IPS-18a (cell line): ENCODE results near the gene NXPE1.

Source experiments
- H3K27ac ChIP-seq: one replicate; pipeline ENCODE4 v1.5.1; 2013; ENCODE audit warnings: low read length
- H3K27me3 ChIP-seq: one replicate; pipeline ENCODE4 v1.6.1; 2013; ENCODE audit warnings: mild to moderate bottlenecking, low read length; ENCODE audit not compliant: control insufficient read depth, insufficient read depth
- H3K36me3 ChIP-seq: one replicate; pipeline ENCODE4 v1.6.1; 2013; ENCODE audit warnings: low read depth, low read length; ENCODE audit not compliant: control insufficient read depth
- H3K4me1 ChIP-seq: one replicate; pipeline ENCODE4 v1.6.1; 2013; ENCODE audit warnings: low read depth, low read length; ENCODE audit not compliant: control insufficient read depth
- H3K4me3 ChIP-seq: one replicate; pipeline ENCODE4 v1.5.1; 2013; ENCODE audit warnings: low read length
- H3K9ac ChIP-seq: one replicate; pipeline ENCODE4 v1.6.1; 2013; ENCODE audit warnings: mild to moderate bottlenecking, low read length, moderate library complexity
- H3K9me3 ChIP-seq: one replicate; pipeline ENCODE4 v1.6.1; 2013; ENCODE audit warnings: low read depth, low read length; ENCODE audit not compliant: control insufficient read depth

NXPE1 gene

GRCh38 chr11:114596175-114596919 is 36.7 kb upstream of the NXPE1 start:
- Histone ChIP-seq H3K4me1 (no peaks in the 10 kb centered on the region), H3K27ac (no peak overlapping the region), H3K27me3 (no peaks in the 10 kb centered on the region), H3K9me3 (no peaks in the 10 kb centered on the region), H3K4me3 (no peak overlapping the region), H3K9ac (no peak overlapping the region), H3K36me3 (no peaks in the 10 kb centered on the region)

- no peaks in the 10 kb centered on the region for H3K36me3 ChIP-seq
- no peak within 1 kb of the TSS for H3K27ac ChIP-seq
- H3K27me3 ChIP-seq: no peaks in the 10 kb centered on the region
- H3K9me3 ChIP-seq: no peaks in the 10 kb centered on the region
- H3K4me3 ChIP-seq: no peak within 1 kb of the TSS
- H3K4me1 ChIP-seq: no peaks in the 10 kb centered on the region
- no peak within 1 kb of the TSS for H3K9ac ChIP-seq
Observed at GRCh38 chr11:114595571-114595970, 35.9 kb upstream of the NXPE1 start, which contains the start of gene NXPE4. NXPE4 (minus strand) TSS chr11:114595786; CDS start chr11:114594759, 1,027 bp downstream.

GRCh38 chr11:114594703-114595102 is 35.0 kb upstream of the NXPE1 start:
- H3K9ac ChIP-seq: no peak overlapping the region
- H3K9me3 ChIP-seq: no peaks in the 10 kb centered on the region
- no peak overlapping the region for H3K27ac ChIP-seq
- H3K36me3 ChIP-seq: no peaks in the 10 kb centered on the region
- H3K27me3 ChIP-seq: no peaks in the 10 kb centered on the region
- no peaks in the 10 kb centered on the region for H3K4me1 ChIP-seq
- no peak overlapping the region for H3K4me3 ChIP-seq

GRCh38 chr11:114587398-114587953 is 27.8 kb upstream of the NXPE1 start:
- Histone ChIP-seq H3K9ac (no peak overlapping the region), H3K4me1 (no peaks in the 10 kb centered on the region), H3K27ac (no peak overlapping the region), H3K27me3 (no peaks in the 10 kb centered on the region), H3K9me3 (peaks cover 26% of the 10 kb centered on the region), H3K4me3 (no peak overlapping the region), H3K36me3 (no peaks in the 10 kb centered on the region)

GRCh38 chr11:114586797-114587196 is 27.1 kb upstream of the NXPE1 start:
- Histone ChIP-seq H3K4me1 (no peaks in the 10 kb centered on the region), H3K27ac (no peak overlapping the region), H3K9me3 (peaks cover 26% of the 10 kb centered on the region), H3K27me3 (no peaks in the 10 kb centered on the region), H3K9ac (no peak overlapping the region), H3K4me3 (no peak overlapping the region), H3K36me3 (no peaks in the 10 kb centered on the region)

- Histone ChIP-seq H3K9ac (no peak overlapping the region), H3K27ac (no peak overlapping the region), H3K4me3 (no peak overlapping the region), H3K27me3 (no peaks in the 10 kb centered on the region), H3K36me3 (no peaks in the 10 kb centered on the region), H3K9me3 (no peaks in the 10 kb centered on the region), H3K4me1 (peaks cover 3% of the 10 kb centered on the region)
Observed at GRCh38 chr11:114571712-114572111, 12.0 kb upstream of the NXPE1 start.

GRCh38 chr11:114569801-114570200 is 10.1 kb upstream of the NXPE1 start:
- H3K9me3 ChIP-seq: no peaks in the 10 kb centered on the region

GRCh38 chr11:114566276-114566675 is 6.6 kb upstream of the NXPE1 start:
- H3K27me3 ChIP-seq: no peaks in the 10 kb centered on the region
- no peak overlapping the region for H3K27ac ChIP-seq
- no peak overlapping the region for H3K4me3 ChIP-seq
- peaks cover 13% of the 10 kb centered on the region for H3K4me1 ChIP-seq
- H3K9ac ChIP-seq: no peak overlapping the region
- no peaks in the 10 kb centered on the region for H3K36me3 ChIP-seq
- H3K9me3 ChIP-seq: no peaks in the 10 kb centered on the region

More at GRCh38 chr11:114569801-114570200, 10.1 kb upstream of the NXPE1 start:
- no peaks in the 10 kb centered on the region for H3K36me3 ChIP-seq
- peaks cover 13% of the 10 kb centered on the region for H3K4me1 ChIP-seq
- H3K27me3 ChIP-seq: no peaks in the 10 kb centered on the region
- H3K9ac ChIP-seq: no peak overlapping the region
- H3K4me3 ChIP-seq: no peak overlapping the region
- H3K27ac ChIP-seq: no peak overlapping the region

- H3K4me1 ChIP-seq: peaks cover 13% of the 10 kb centered on the region
- no peaks in the 10 kb centered on the region for H3K9me3 ChIP-seq
- H3K36me3 ChIP-seq: no peaks in the 10 kb centered on the region
- no peak overlapping the region for H3K27ac ChIP-seq
- no peak overlapping the region for H3K4me3 ChIP-seq
- no peak overlapping the region for H3K9ac ChIP-seq
- no peaks in the 10 kb centered on the region for H3K27me3 ChIP-seq
Observed at GRCh38 chr11:114564831-114565230, 5.2 kb upstream of the NXPE1 start.

- Histone ChIP-seq H3K36me3 (no peaks in the 10 kb centered on the region), H3K27me3 (no peaks in the 10 kb centered on the region), H3K4me1 (peaks cover 17% of the 10 kb centered on the region), H3K4me3 (no peak overlapping the region), H3K9ac (no peak overlapping the region), H3K27ac (no peak overlapping the region), H3K9me3 (no peaks in the 10 kb centered on the region)
Observed at GRCh38 chr11:114563077-114563476, 3.4 kb upstream of the NXPE1 start.

GRCh38 chr11:114562166-114562916 is 2.7 kb upstream of the NXPE1 start:
- peaks cover 17% of the 10 kb centered on the region for H3K4me1 ChIP-seq
- no peaks in the 10 kb centered on the region for H3K9me3 ChIP-seq
- no peak overlapping the region for H3K9ac ChIP-seq
- H3K36me3 ChIP-seq: no peaks in the 10 kb centered on the region
- H3K27ac ChIP-seq: no peak overlapping the region
- no peaks in the 10 kb centered on the region for H3K27me3 ChIP-seq
- no peak overlapping the region for H3K4me3 ChIP-seq
